Activated CD8-positive, alpha-beta memory T cell treated with anti-CD3 and anti-CD28 coated beads, Interleukin-2, amount 50 U/mL, for 48 hours (primary cell): ENCODE results near the gene TMEM38A.
"Not testable (repeated sequence)": the region's sequence is repeated elsewhere in the genome, so short reads cannot be mapped to it uniquely, and the experiment has no call there.

Experiments
- DNase-seq: peaks from one replicate; pipeline ENCODE4 v3.0.0-alpha.2; 2020

TMEM38A gene

GRCh38 chr19:16640951-16641350, 20.0 kb upstream of the TMEM38A start:
- no peak for DNase-seq

GRCh38 chr19:16641695-16642094, 19.2 kb upstream of the TMEM38A start:
- no peak for DNase-seq

- DNase-seq, result no peak
These were observed 15.8 kb upstream of the TMEM38A start for GRCh38 chr19:16645140-16645539.

GRCh38 chr19:16649734-16650133, 11.2 kb upstream of the TMEM38A start:
- DNase-seq, result no peak

GRCh38 chr19:16650821-16651220, 10.1 kb upstream of the TMEM38A start:
- no peak for DNase-seq

- DNase-seq, result not testable (repeated sequence)
These were observed 9.3 kb upstream of the TMEM38A start for GRCh38 chr19:16651421-16652188.

- DNase-seq, result no peak
These were observed 8.1 kb upstream of the TMEM38A start for GRCh38 chr19:16652854-16653253.

GRCh38 chr19:16654140-16654539, 6.8 kb upstream of the TMEM38A start:
- DNase-seq, result no peak

- no peak for DNase-seq
These were observed 6.3 kb upstream of the TMEM38A start for GRCh38 chr19:16654627-16655026.

GRCh38 chr19:16655727-16656126, 5.2 kb upstream of the TMEM38A start:
- DNase-seq, result no peak

GRCh38 chr19:16657384-16657783, 3.6 kb upstream of the TMEM38A start:
- DNase-seq, result no peak

- no peak for DNase-seq
These were observed 1.5 kb upstream of the TMEM38A start for GRCh38 chr19:16659464-16659831.

- peak; percentile 98 for DNase-seq
These were observed 869 bp upstream of the TMEM38A start, which contains the start of gene SMIM7 for GRCh38 chr19:16659832-16660708. Gene SMIM7, minus strand, starts transcription at chr19:16660144. Its CDS starts 34 bp downstream, at chr19:16660110.

- peak; percentile 54 for DNase-seq
These were observed 618 bp downstream of the TMEM38A start for GRCh38 chr19:16661480-16662034.

- no peak for DNase-seq
These were observed 7.2 kb downstream of the TMEM38A start for GRCh38 chr19:16668176-16668575.

- DNase-seq, result not testable (repeated sequence)
These were observed 7.8 kb downstream of the TMEM38A start for GRCh38 chr19:16668702-16669101.

- DNase-seq, result no peak
These were observed 9.4 kb downstream of the TMEM38A start for GRCh38 chr19:16670291-16670690.

GRCh38 chr19:16671652-16672274, 10.8 kb downstream of the TMEM38A start:
- no peak for DNase-seq

- DNase-seq, result no peak
These were observed 12.3 kb downstream of the TMEM38A start for GRCh38 chr19:16673231-16673630.

- not testable (repeated sequence) for DNase-seq
These were observed 12.9 kb downstream of the TMEM38A start for GRCh38 chr19:16673839-16674238.

- no peak for DNase-seq
These were observed 15.3 kb downstream of the TMEM38A start for GRCh38 chr19:16676101-16676798.

GRCh38 chr19:16677055-16677454, 16.1 kb downstream of the TMEM38A start:
- DNase-seq, result no peak

GRCh38 chr19:16678498-16678897, 17.6 kb downstream of the TMEM38A start:
- DNase-seq, result no peak
